Testis (tissue), 2 donors: ENCODE results near the gene SCN4A.

Experiments used
- POLR2A ChIP-seq: fragments of 450-650 bp; IDR thresholded peaks from one replicate; pipeline ENCODE4 v1.6.1; 2017; ENCODE audit warnings: antibody characterized with exemption, mild to moderate bottlenecking, moderate library complexity
- TF ChIP-seq, protein P1 (sequence below), 3 experiments: fragments of 450-650 bp in 2 of 3; fragments of 200-600 bp in 1 of 3; sonication (generic) in 1 of 3; IDR thresholded peaks; one replicate each; pipeline ENCODE4 v1.5.1; 2016 to 2019; ENCODE audit warnings: antibody characterized with exemption in 3 of 3, mild to moderate bottlenecking in 2 of 3, moderate library complexity in 1 of 3

DNA sequence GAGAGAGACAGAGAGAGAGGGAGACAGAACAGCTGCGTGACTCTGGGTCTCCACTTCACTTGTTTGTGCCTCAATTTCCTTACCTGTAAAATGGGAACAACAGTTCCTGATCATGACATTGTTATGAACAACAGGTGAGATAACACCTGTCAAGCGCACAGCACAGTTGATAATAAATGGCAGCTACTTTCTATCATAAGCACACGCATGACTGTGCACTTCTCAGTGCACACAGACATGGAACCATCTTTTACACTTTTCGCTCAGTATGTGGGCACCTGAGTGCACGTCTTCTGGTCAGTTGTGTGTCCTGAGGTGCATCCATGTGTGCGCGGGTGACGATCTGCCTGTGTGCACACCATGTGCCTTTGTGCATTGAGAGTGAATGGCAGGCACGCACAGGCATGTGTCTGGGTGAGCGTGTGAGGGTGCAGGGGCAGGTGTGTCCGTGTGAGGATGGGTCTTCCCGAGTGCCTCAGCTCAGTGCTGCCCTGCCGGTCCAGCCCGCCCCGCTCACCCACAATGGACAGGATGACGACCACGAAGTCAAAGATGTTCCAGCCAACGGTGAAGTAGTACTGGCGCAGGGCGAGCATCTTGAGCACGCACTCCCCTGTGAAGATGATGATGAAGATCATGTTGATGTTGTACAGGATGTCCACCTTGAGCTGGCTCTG lies 30.3 kb downstream of the SCN4A start:
- TF ChIP-seq, protein P1, sequence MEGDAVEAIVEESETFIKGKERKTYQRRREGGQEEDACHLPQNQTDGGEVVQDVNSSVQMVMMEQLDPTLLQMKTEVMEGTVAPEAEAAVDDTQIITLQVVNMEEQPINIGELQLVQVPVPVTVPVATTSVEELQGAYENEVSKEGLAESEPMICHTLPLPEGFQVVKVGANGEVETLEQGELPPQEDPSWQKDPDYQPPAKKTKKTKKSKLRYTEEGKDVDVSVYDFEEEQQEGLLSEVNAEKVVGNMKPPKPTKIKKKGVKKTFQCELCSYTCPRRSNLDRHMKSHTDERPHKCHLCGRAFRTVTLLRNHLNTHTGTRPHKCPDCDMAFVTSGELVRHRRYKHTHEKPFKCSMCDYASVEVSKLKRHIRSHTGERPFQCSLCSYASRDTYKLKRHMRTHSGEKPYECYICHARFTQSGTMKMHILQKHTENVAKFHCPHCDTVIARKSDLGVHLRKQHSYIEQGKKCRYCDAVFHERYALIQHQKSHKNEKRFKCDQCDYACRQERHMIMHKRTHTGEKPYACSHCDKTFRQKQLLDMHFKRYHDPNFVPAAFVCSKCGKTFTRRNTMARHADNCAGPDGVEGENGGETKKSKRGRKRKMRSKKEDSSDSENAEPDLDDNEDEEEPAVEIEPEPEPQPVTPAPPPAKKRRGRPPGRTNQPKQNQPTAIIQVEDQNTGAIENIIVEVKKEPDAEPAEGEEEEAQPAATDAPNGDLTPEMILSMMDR (IDR thresholded peaks at IDR 0.05): no peak
- no peak for TF ChIP-seq POLR2A
